Smooth muscle cell (in vitro differentiated cells): ENCODE data around the gene USP44. TPM values are rescaled to one million over a fixed set of nuclear protein-coding genes. Genes with fewer than 3 reads are reported as not detected.

ENCODE experiments used
- DNase-seq: peaks from one replicate; lab custom pipeline; 2025; ENCODE audit not compliant: unreplicated experiment; lab: John Stamatoyannopoulos, UW
- H2AFZ ChIP-seq: fragments of 200-600 bp; sonication (generic); 2 replicates; pipeline ENCODE4 v1.6.0; 2016; ENCODE audit warnings: antibody characterized with exemption, low read depth, mild to moderate bottlenecking
- H3F3A ChIP-seq: fragments of 200-600 bp; sonication (generic); 2 replicates; pipeline ENCODE4 v1.6.0; 2017; ENCODE audit warnings: antibody characterized with exemption, low read depth
- H3K27ac ChIP-seq: fragments of 200-600 bp; sonication (generic); 2 replicates; pipeline ENCODE4 v1.5.1; 2016; ENCODE audit warnings: low read depth, mild to moderate bottlenecking
- H3K27me3 ChIP-seq: fragments of 200-600 bp; sonication (generic); 2 replicates; pipeline ENCODE4 v1.6.1; 2016; ENCODE audit warnings: low read depth, mild to moderate bottlenecking
- H3K36me3 ChIP-seq: fragments of 200-600 bp; sonication (generic); 2 replicates; pipeline ENCODE4 v1.5.1; 2016; ENCODE audit warnings: low read depth
- H3K4me1 ChIP-seq: fragments of 200-600 bp; sonication (generic); 2 replicates; pipeline ENCODE4 v1.5.1; 2016; ENCODE audit warnings: low read depth
- H3K4me2 ChIP-seq: fragments of 200-600 bp; sonication (generic); 2 replicates; pipeline ENCODE4 v1.6.0; 2016; ENCODE audit warnings: mild to moderate bottlenecking
- H3K4me3 ChIP-seq: fragments of 200-600 bp; sonication (generic); 2 replicates; pipeline ENCODE4 v1.5.1; 2016; ENCODE audit warnings: mild to moderate bottlenecking
- H3K79me2 ChIP-seq: fragments of 200-600 bp; sonication (generic); 2 replicates; pipeline ENCODE4 v1.6.0; 2016; ENCODE audit warnings: low read depth, mild to moderate bottlenecking
- H3K9ac ChIP-seq: fragments of 200-600 bp; sonication (generic); 2 replicates; pipeline ENCODE4 v1.6.0; 2016; ENCODE audit warnings: low read depth
- H3K9me3 ChIP-seq: fragments of 200-600 bp; sonication (generic); replicated peaks from 2 replicates; pipeline ENCODE4 v1.5.1; 2016; ENCODE audit warnings: low read depth
- H4K20me1 ChIP-seq: fragments of 200-600 bp; sonication (generic); 2 replicates; pipeline ENCODE4 v1.6.0; 2016; ENCODE audit warnings: low read depth
- WGBS: methylation state at CpG from one replicate; pipeline ENCODE4 v1.1.7; 2016; ENCODE audit warnings: low lambda C conversion rate; 5-methylcytosine and 5-hydroxymethylcytosine counted together
- polyA plus RNA-seq: library from polyadenylated mRNA; unstranded; fragments of >200 nt; fragmentation: Nextera tagmentation; extraction: Ambion mirVana; gene quantifications from 2 replicates; pipeline ENCODE4 v1.2.1, GENCODE V29; 2016
- total RNA-seq: library from RNA; depleted of rRNA; stranded (reverse); fragments of >200 nt; gene quantifications from 2 replicates; pipeline ENCODE4 v1.2.3, GENCODE V29; 2014
- TF ChIP-seq, protein P1 (sequence below): fragments of 200-600 bp; sonication (generic); IDR thresholded peaks from 2 replicates; pipeline ENCODE4 v1.5.1; 2017; ENCODE audit warnings: borderline replicate concordance, mild to moderate bottlenecking, antibody characterized with exemption; ENCODE audit not compliant: insufficient read depth, poor library complexity, severe bottlenecking

Gene USP44
- total and polyA plus RNA-seq, 2 experiments from 2014 or later, result 0.10 TPM; not detected in 1

- H3K9ac ChIP-seq, result no peak overlapping the region
- H3K9me3 ChIP-seq, result no peaks in the 10 kb centered on the region
- no peaks in the 10 kb centered on the region for H3K27me3 ChIP-seq
- DNase-seq, result no peak
- whole genome bisulfite sequencing, result 99% methylated on average over 4 of the region's 4 CpGs
- H2AFZ ChIP-seq, result no peak overlapping the region
- H3K27ac ChIP-seq, result no peak overlapping the region
- no peaks in the 10 kb centered on the region for H3K4me1 ChIP-seq
- TF ChIP-seq, protein P1, sequence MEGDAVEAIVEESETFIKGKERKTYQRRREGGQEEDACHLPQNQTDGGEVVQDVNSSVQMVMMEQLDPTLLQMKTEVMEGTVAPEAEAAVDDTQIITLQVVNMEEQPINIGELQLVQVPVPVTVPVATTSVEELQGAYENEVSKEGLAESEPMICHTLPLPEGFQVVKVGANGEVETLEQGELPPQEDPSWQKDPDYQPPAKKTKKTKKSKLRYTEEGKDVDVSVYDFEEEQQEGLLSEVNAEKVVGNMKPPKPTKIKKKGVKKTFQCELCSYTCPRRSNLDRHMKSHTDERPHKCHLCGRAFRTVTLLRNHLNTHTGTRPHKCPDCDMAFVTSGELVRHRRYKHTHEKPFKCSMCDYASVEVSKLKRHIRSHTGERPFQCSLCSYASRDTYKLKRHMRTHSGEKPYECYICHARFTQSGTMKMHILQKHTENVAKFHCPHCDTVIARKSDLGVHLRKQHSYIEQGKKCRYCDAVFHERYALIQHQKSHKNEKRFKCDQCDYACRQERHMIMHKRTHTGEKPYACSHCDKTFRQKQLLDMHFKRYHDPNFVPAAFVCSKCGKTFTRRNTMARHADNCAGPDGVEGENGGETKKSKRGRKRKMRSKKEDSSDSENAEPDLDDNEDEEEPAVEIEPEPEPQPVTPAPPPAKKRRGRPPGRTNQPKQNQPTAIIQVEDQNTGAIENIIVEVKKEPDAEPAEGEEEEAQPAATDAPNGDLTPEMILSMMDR, result no peak
- H3K79me2 ChIP-seq, result peaks cover 26% of the 10 kb centered on the region
- no peaks in the 10 kb centered on the region for H3F3A ChIP-seq
- H3K36me3 ChIP-seq, result peaks cover 36% of the 10 kb centered on the region
- peaks cover 15% of the 10 kb centered on the region for H4K20me1 ChIP-seq
- H3K4me3 ChIP-seq, result no peak overlapping the region
- H3K4me2 ChIP-seq, result no peak overlapping the region
Observed at GRCh38 chr12:95497031-95497430, 54.2 kb downstream of the USP44 start.

GRCh38 chr12:95495433-95495832 is 55.8 kb downstream of the USP44 start:
- Histone ChIP-seq H3K9me3 (no peaks in the 10 kb centered on the region), H3K4me3 (no peak overlapping the region), H4K20me1 (peaks cover 10% of the 10 kb centered on the region), H3K4me2 (no peak overlapping the region), H3K27ac (no peak overlapping the region), H3F3A (no peaks in the 10 kb centered on the region), H3K27me3 (no peaks in the 10 kb centered on the region), H3K79me2 (peaks cover 16% of the 10 kb centered on the region), H2AFZ (no peak overlapping the region), H3K9ac (no peak overlapping the region), H3K36me3 (peaks cover 36% of the 10 kb centered on the region), H3K4me1 (no peaks in the 10 kb centered on the region)
- DNase-seq, result no peak
- WGBS, result 100% methylated on average over 1 of the region's 1 CpG
- TF ChIP-seq, protein P1, result no peak

DNA sequence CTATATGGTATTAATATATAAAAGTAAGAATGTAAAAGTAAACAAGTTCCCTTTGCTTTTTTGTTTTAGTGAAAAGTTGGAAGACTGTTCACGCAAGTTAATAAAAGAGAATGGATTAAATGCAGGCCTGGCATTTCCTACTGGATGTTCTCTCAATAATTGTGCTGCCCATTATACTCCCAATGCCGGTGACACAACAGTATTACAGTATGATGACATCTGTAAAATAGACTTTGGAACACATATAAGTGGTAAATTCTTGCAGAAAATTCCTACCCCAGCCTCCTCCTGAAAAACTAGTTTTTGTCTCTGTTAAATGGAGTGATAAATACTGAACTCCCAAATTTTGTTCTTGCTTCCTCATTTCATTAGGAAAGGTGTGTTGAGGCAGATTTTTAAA is 56.4 kb downstream of the USP44 start:
- Histone ChIP-seq H3K4me2 (no peak overlapping the region), H3K4me1 (no peaks in the 10 kb centered on the region), H3K9ac (no peak overlapping the region), H2AFZ (no peak overlapping the region), H3F3A (no peaks in the 10 kb centered on the region), H3K4me3 (no peak overlapping the region), H3K36me3 (peaks cover 36% of the 10 kb centered on the region), H3K27ac (no peak overlapping the region), H3K79me2 (peaks cover 16% of the 10 kb centered on the region), H3K27me3 (no peaks in the 10 kb centered on the region), H3K9me3 (no peaks in the 10 kb centered on the region), H4K20me1 (peaks cover 6% of the 10 kb centered on the region)
- DNase-seq, result no peak
- 98% methylated on average over 2 of the region's 2 CpGs for WGBS
- TF ChIP-seq, protein P1, result no peak

GRCh38 chr12:95492462-95492861 is 58.8 kb downstream of the USP44 start:
- Histone ChIP-seq H3K9me3 (no peaks in the 10 kb centered on the region), H2AFZ (no peak overlapping the region), H3K4me3 (no peak overlapping the region), H3K27ac (no peak overlapping the region), H3K9ac (no peak overlapping the region), H3K27me3 (no peaks in the 10 kb centered on the region), H4K20me1 (peaks cover 6% of the 10 kb centered on the region), H3K4me2 (no peak overlapping the region), H3K36me3 (peaks cover 36% of the 10 kb centered on the region), H3F3A (no peaks in the 10 kb centered on the region), H3K4me1 (no peaks in the 10 kb centered on the region), H3K79me2 (peaks cover 19% of the 10 kb centered on the region)
- TF ChIP-seq, protein P1, result no peak
- DNase-seq, result no peak
- WGBS, result 88% methylated on average over 2 of the region's 2 CpGs
